Stimulated activated CD8-positive, alpha-beta memory T cell treated with anti-CD3 and anti-CD28 coated beads, Interleukin-12 subunit alpha, Interleukin-12 subunit beta, amount 100 ng/mL, for 24 hours (primary cell): ENCODE data around the gene OR1J2.
"Not testable (repeated sequence)": the region's sequence is repeated elsewhere in the genome, so short reads cannot be mapped to it uniquely, and the experiment has no call there.

Experiments used
- DNase-seq: peaks from one replicate; pipeline ENCODE4 v3.0.0-alpha.2; 2020; ENCODE audit errors: extremely low read depth

Gene OR1J2, protein sequence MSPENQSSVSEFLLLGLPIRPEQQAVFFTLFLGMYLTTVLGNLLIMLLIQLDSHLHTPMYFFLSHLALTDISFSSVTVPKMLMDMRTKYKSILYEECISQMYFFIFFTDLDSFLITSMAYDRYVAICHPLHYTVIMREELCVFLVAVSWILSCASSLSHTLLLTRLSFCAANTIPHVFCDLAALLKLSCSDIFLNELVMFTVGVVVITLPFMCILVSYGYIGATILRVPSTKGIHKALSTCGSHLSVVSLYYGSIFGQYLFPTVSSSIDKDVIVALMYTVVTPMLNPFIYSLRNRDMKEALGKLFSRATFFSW

DNA sequence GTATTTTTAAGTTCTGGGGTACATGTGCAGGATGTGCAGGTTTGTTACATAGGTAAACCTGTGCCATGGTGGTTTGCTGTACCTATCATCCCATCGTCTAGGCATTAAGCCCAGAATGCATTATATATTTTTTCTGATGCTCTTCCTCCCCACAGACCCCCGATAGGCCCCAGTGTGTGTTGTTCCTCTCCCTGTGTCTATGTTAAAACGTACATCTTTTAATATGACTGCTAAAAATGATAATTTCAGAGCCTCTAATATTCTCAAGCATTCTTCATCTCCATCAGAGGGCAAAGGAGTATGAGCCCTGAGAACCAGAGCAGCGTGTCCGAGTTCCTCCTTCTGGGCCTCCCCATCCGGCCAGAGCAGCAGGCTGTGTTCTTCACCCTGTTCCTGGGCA lies at the start of gene OR1J2:
TSS of gene OR1J2 (plus strand) at position 301 of the 400 bp plus-strand sequence. CDS start at position 301, 0 bp downstream.
- no peak for DNase-seq

DNA sequence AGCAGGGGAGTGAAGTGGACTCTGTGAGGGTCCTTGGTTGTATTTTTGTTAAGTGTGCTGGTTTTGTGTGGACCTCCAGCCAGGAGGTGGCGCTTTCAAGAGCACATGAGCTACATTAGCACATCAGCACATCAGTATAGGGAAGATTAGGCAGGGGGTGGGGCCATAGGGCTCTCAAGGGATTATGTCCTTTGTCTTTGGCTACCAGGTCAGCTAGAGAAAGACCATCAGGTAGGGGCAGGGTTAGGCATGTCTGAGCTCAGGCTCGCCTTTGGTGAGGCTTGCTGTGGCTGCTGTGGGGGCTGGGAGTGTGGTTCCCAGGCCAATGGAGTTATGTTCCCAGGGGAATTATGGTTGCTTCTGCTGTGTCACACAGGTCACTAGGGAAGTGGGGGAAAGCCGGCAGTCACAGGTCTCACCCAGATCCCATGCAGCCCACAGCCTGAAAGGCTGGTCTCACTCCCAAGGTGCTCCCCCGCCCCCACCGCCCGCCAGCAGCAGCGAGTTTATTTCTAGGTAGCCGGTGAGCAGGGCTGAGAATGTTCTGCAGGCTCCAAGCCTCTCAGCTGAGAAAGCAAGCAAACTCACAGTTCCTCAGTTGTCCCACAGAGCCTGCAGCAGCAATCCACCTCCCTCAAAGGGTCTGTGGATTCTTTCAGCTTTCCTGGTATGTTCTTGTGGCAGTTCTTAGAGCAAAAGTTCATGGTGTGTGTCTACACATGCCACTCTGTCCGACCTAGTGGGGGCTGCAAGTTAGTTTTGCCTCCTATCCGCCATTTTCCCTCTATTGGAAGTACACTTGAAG lies 46.6 kb upstream of the OR1J2 start:
- no peak for DNase-seq

DNA sequence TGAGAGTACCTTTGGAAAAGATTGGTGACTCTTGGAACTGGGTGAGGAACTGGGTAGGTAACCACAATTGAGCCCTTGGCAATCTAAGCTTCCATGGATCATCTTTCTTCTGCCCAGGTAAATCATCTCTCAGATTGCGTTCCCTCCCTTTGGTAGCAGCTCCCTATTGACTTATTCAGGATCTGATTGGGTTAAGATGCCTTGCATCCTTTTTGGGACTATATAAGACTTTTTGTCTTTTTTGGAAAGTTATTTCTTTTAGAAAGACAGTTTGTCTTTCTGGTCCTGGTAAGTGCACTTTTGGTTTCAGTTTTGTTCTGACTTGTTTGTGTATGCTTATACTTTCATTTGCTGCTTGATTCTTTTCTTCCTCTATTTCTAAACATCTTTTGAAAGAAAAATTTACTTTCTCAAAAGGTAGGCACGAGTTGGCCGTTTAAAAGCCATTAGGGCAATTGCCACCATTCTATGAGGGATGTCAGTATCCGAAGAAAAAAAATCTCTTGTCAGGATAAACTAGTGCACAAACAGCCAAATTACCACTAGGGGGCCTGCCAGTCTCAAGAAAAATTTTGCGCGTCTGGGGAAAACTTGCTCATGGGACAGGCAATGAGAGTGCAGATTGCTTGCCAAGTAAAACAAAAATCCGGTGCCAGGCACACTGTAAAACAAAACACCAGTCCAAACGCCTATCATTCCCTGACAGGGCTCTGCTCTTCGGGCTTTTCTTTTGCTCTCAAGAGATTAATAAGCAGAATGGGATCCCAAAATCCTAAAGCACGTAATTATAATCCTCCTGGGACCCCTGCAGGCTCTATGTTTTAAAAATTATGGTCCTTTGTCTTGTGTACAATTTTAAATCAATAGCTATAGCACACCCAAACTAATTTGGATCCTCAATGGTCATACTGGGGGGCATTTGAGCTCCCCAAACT lies 45.7 kb upstream of the OR1J2 start:
- DNase-seq = peak; percentile 21

DNA sequence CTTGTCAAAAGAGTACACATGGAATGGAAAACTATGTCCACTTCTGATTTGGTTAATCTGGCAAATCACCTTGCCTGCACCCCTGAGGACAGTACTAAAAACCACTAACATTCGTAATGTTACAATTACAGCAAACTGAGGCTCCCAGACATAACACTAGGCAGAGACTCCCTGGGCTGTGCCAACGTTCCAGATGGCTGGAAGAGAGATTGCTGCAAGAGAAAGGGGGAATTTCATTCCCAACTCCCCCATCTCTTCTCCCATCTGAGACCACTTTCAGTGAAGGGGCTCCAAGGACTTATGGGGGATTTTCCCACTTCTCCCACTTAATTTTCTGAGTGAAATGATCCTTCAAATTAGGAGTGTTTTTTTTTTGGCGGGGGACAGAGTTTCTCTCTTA lies 44.1 kb upstream of the OR1J2 start:
- no peak for DNase-seq

DNA sequence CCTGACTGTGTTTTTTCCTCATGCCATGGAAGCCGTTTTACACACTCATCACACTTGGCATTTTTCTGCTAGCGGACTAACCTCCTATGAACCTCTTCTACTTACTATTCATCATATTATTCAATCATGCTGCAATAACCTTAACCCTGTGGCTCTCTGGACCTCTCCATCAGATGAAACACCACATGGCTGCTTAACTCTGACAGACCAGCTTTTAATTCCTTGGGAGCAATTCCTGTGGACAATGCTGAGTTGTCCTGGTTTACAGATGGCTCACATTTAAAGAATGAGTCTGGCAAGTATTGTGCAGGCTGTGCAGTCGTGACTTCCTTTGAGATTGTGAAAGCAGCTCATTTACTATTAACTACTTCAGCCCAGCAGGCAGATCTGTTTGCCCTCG lies 41.9 kb upstream of the OR1J2 start:
- DNase-seq = no peak

DNA sequence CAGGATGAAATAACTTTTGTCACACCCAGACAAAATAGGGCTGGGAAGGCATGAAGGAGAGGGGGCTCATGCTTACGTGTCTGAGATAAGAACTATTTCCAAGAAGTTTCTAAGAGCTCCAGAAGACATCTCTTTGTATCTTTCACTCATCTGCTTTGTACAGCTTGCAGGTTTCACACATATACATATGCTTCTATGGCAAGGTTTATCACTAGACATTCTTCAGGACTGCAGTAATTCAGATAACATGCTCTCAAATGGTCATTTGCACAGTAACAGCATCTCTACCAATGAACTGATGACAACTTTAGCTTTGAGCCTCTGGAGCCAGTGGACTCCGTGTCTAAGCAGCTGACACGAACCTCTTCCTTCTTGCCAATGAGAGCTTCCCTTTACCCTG lies 36.0 kb upstream of the OR1J2 start:
- DNase-seq = no peak

DNA sequence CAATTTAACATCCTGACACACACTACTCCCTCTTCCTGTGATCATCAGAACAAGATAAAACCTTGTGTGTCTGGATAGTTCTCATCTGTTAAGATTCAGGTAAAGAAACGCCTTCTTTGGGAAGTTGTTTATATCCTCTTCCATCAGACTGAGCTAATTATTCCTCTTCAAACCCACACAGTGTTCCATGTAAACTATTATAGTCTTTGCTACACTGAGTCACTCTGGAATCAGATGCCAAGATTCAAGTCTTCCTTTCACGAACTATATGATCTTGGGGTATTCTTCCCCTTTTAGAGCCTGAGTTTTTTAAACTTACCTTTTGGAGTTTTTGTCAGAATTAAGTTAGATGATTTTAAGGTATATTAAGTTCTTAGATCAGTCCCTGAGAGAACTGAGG lies 34.9 kb upstream of the OR1J2 start:
- no peak for DNase-seq

DNA sequence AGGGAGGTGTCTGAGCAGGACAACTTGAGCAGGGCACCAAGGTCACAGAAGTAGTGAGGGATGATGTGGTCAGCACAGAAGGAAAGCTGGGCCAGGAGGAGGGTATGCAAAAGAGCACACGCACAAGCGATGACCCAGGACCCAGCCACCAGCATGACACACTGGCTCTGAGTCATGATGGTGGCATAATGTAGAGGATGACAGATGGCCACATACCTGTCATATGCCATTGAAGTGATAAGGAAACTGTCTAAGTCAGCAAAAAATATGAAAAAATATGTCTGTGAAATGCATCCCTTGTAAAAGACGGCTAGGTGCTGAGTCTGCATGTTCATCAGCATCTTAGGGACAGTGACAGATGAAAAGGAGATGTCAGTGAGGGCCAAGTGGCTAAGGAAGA lies 33.3 kb upstream of the OR1J2 start:
- no peak for DNase-seq

DNA sequence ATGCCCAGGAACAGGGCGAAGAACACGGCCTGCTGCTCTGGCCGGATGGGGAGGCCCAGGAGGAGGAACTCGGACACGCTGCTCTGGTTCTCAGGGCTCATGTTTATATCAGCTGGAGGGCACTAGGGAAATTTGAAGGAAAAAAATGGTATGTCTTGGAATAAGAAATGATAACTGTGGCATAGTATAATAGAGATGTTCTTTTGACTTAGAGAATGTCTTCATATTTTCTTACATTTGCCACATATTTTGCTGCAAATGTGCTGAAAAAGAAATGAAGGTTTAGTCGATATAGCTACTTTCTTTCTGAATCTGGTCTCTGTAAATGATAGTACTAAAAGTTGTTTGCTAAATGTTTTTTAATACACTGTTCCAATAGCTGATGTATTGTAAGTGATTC lies 32.8 kb upstream of the OR1J2 start, which contains the start of gene OR1J1:
TSS of gene OR1J1 (minus strand) at position 101 of the 400 bp plus-strand sequence. CDS start at position 101, 0 bp downstream.
- no peak for DNase-seq

DNA sequence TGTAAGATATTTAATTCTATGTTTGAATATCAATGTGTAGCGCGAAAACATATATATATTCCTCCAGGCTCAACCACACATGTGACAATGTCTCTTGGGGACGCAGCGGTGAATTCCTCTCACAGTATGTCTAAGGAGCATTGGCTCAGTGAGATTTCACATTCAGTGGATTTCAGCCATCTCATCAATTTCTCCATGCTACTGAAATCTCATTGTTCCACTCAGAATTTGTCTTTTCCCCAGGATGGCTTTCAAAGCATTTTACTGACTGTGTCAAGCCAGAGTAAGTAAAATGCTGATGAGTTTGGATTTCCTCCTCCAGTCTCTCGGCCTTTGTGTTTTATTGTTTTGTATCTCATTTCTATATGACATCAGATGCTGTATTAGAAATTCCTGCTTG lies 31.5 kb upstream of the OR1J2 start:
- DNase-seq = no peak

DNA sequence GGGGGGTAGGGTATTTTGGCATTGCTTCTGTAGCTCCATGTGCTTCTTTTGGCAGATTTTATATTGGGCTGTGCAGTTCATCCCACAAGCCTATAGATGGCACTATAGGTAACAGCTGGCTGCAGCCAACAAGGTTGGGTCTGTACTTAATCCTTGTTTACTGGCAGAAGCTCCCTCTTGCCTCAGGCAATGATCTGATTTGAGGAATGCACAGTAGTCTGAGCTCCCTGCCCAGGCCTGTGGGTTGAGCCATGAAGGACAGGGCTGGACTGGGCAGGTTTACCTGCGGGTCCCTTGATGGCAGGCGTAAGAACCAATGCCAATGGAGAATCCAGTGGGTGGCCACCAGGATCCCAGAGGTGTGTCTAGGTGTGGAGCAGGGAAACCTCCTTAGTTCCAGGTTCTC lies 11.7 kb upstream of the OR1J2 start:
- no peak for DNase-seq

DNA sequence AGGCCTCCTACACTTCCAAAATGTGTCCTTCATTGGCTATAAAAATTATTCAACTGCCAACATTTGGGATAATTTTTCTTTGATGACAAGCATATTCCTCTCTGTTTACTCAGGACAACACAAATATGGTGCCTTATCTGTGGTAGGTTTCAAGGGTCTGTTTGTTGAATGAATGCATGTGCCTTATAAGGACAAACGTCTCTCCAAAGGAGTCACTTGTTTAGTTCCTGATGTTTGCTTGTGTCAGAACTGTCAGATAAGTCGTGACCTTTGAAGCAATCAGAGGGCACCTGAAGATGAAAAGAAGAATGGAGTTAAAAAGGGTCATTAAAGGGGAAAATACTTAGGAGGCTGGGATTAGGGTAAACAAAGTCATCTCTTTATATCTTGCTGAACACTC lies 3.6 kb upstream of the OR1J2 start:
- DNase-seq = no peak

DNA sequence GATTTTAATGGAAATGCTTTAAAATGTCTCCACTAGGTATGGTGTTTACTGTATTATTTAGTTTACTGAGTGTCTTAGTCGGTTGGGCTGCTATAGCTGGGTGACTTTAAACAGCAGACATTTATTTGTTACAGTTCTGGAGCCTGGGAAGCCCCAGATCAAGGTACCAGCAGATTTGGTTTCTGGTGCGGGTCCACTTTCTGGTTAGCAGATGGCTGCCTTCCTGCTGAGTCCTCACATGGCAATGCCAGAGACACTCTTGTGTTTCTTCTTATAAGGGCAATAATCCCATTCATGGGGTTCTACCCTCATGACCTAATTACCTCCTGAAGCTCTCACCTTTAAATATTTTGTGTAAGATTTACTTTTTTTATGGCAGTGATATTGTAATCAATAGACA lies 7.6 kb downstream of the OR1J2 start:
- DNase-seq = no peak

DNA sequence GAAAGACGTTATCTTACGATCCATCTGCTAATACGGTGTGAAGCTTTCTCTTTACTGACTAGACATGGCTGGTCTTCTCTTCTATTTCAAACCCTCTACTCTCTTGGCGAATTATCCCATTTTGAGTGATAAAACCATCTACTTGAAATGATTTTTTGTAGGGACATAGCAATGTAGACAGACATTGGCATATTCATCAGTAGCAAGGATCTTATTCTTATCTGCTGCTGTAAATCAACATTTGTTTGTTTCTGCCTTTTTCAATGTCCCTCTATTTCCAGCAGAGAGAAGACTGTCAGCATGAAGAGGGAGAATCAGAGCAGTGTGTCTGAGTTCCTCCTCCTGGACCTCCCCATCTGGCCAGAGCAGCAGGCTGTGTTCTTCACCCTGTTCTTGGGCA lies 8.2 kb downstream of the OR1J2 start, which contains the start of gene OR1J4:
TSS of gene OR1J4 (plus strand) at position 301 of the 400 bp plus-strand sequence. CDS start at position 301, 0 bp downstream.
- DNase-seq = no peak

DNA sequence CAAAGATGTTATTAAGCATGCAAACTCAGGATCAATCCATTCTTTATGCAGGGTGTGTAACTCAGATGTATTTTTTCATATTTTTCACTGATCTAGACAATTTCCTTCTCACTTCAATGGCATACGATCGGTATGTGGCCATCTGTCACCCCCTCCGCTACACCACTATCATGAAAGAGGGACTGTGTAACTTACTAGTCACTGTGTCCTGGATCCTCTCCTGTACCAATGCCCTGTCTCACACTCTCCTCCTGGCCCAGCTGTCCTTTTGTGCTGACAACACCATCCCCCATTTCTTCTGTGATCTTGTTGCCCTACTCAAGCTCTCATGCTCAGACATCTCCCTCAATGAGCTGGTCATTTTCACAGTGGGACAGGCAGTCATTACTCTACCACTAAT lies 8.8 kb downstream of the OR1J2 start:
- DNase-seq = no peak

DNA sequence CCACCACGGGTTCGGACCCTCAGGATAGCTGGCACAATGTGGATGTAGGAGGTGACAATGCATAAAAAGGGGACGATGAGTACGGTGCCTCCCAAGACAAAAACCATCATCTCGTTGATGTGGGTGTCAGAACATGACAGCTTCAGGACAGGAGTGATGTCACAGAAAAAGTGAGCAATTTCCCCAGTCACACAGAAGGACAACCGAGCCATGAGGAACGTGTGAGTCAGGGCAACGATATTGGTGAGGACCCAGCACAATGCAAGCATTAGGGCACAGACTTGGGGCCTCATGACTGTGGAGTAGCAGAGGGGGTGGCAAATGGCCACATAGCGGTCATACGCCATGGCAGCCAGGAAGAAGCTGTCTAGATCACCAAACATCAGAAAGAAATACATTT lies 16.0 kb downstream of the OR1J2 start:
- DNase-seq = no peak

DNA sequence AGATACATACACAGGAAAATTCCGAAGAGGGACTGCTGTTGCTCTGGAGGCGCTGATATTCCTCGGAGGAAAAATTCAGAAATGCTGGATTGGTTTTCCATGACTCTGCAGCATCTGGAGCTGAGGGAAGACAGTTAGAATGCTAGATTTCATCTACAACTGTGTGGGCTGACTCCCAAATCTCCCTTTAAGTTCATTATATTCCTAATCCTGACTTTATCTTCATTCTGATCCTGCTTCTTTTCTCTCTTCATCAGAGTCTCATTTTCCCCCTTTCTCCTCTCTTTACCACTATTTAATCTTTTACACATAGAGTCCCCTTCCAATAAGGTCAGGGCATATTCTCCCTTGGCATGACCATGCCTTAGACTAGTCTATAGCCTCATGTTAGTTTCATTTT lies 16.6 kb downstream of the OR1J2 start, which contains the start of gene OR1N1:
TSS of gene OR1N1 (minus strand) at position 101 of the 400 bp plus-strand sequence. CDS start at position 101, 0 bp downstream.
- DNase-seq = no peak

DNA sequence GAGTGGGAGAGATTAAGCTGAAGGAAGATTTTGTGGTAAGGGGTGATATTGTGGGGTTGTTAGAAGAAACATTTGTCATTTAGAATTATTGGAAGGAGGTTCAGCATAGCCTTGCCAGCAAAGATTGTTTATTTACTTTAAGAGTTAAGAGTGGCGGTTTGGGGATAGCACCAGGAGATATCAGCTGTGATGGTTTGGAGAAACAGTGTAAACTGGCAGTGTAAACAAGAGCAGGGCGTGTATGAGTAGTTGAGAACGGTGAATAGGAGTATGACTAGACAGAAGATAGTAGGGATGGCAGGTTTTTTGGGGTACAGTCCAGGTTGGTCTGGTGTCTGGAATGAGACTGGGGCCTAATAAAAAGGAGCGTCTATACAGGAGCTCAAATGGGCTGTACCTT lies 20.6 kb downstream of the OR1J2 start:
- DNase-seq = not testable (repeated sequence)

DNA sequence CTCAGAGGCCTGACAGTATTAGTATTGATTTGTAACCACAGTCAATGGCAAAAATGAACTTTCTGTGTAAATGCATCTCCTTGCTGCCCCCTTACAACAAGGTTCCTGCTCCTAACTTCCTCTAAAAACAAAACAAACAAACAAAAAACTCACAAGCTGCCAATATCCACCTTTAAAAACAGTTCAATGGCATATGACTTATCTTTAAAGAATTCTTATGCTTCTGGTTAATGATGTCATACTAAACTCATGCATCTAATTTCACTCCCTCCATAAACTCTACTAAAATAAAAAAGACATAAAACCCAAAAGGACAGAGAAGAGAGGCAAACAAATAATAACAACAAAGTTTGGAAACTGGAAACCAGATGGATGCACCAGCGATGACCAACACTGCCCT lies 25.5 kb downstream of the OR1J2 start:
- DNase-seq = no peak

DNA sequence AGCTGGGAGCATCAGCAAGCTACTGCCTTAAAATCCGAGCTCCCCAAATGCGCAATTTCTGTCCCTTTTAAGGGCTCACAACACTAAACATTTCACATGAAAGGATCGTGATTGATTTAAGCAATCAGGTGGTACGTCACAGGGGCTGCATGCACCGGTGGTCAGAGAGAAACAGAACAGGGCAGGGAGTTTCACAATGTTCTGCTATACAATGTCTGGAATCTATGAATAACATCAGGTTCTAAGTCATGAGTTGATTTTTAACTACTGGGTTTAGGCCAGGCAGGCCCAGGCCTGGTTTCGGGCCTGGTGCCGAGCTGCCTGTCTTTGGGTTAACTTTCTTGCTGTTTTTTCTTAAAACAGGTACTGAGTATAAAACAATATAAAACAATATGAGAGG lies 26.5 kb downstream of the OR1J2 start:
- DNase-seq = not testable (repeated sequence)

DNA sequence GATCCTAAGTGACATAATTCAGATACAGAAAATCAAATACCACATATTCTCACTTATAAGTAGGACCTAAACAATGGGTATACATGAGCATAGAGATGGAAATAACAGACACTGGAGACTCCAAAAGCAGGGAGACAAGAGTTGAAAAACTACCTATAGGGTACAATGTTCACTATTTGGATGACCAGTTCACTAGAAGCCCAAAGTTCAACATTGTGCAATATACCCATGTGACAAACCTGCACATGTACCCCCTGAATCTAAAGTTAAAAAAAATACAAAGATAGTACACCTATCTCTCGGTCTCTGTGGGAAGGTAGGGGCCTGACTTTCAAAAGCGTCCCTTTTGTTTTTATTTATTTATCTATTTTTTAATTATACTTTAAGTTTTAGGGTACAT lies 28.2 kb downstream of the OR1J2 start:
- DNase-seq = no peak

DNA sequence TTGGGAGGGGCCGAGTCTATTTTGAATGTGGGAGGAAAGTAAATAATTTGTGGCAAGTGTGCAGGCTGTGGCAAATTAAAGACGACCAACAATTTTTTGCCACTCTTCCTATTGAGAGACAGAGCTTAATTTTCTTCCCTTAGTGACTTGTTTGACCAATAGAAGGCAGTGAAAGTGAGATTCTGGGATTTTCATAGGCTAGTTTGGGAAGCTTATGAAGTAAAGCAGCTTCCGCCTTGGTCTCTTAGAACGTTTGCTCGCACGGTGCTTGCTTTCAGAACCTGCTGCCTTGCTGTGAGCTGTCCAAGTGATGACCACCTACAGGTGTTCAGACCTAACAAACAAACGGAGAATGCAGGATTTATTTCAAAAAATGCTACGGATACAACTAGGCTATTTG lies 35.6 kb downstream of the OR1J2 start:
- no peak for DNase-seq
